Retinal pigment epithelial cell (primary cell): ENCODE data around the gene NOL9.

Experiments
- DNase-seq: peaks from one replicate; pipeline ENCODE4 v3.0.0-alpha.2; 2010; ENCODE audit warnings: low read depth
- H3K4me3 ChIP-seq: 2 replicates; pipeline ENCODE4 v1.5.1; 2011; ENCODE audit warnings: mild to moderate bottlenecking, low read length, control low read depth, moderate library complexity
- TF ChIP-seq, protein P1 (sequence below): conservative IDR thresholded peaks from 2 replicates; pipeline ENCODE4 v1.5.1; 2011; ENCODE audit warnings: low read depth, low read length, control low read depth, inconsistent platforms

NOL9 gene

DNA sequence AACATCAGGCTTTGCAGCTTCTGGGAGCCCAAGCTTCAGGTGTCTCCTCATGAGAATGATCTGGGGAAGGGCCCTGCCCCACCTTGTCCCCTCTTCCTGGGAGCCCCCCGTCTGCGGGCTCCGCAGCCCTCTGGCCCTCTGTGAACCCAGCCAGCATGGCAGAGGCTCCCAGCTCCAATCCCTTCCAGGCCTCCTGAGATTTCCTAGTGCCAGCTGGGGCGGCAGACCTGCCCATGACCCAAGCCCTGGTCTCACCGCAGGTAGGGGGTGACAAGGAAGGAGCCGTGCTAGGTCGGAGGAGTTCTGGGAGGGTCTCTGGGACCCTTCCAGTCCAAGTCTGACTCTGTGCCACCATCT lies 70.6 kb downstream of the NOL9 start:
- DNase-seq, result no peak
- TF ChIP-seq, protein P1, sequence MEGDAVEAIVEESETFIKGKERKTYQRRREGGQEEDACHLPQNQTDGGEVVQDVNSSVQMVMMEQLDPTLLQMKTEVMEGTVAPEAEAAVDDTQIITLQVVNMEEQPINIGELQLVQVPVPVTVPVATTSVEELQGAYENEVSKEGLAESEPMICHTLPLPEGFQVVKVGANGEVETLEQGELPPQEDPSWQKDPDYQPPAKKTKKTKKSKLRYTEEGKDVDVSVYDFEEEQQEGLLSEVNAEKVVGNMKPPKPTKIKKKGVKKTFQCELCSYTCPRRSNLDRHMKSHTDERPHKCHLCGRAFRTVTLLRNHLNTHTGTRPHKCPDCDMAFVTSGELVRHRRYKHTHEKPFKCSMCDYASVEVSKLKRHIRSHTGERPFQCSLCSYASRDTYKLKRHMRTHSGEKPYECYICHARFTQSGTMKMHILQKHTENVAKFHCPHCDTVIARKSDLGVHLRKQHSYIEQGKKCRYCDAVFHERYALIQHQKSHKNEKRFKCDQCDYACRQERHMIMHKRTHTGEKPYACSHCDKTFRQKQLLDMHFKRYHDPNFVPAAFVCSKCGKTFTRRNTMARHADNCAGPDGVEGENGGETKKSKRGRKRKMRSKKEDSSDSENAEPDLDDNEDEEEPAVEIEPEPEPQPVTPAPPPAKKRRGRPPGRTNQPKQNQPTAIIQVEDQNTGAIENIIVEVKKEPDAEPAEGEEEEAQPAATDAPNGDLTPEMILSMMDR, result no peak
- no peak overlapping the region for H3K4me3 ChIP-seq

DNA sequence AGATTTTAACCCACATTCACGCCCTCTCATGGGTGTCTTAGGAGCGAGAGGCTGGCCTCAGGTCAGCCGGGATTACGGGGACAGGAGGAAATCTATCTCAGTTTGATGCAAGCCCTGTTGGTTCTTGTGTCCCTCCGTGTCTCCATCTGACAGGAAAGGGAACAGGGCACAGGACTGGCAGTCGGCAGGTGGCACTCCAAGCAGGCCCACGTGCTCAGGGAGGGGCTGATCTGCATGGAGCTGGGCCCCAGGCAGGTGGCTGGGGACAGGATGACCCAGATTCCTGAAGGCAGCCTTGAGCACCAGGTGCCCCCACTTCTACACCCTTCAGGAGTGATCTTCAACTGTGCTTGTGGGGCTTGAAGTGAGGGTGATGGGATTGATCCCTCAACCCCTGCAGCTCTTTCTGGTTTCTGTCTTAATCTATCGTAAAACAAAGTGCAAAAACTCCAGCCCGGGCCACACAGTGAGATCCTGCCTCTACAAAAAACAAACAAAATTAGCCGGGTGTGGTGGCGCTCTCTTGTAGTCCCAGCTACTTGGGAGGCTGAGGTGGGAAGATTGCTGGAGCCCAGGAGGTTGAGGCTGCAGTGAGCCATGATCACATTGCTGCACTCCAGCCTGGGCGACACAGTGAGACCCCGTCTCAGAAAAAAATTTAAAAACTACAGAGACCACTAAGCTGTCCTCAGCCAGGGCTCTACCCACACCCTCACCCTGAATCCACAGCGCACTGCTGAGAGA lies 71.1 kb downstream of the NOL9 start:
- no peak overlapping the region for H3K4me3 ChIP-seq
- TF ChIP-seq, protein P1, result no peak
- DNase-seq, result no peak

DNA sequence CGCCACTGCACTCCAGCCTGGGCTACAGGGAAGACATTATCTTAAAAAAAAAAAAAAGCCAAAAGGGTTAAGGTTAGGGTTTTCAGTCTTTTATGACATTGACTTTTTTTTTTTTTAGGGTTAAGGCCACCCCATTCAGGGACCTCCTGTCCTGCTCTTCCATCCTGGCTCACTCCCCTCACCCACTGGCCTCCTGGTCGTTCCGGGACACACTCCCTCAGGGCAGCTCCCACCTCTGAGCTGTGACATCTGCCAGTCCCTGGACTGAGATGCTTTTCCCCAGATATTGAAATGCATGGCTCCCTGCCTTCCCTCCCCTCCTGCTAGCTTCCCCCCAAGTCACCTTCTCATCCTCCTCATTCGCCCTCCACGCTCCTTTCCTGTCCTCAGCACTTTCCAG lies 72.5 kb downstream of the NOL9 start:
- no peak overlapping the region for H3K4me3 ChIP-seq
- no peak for DNase-seq
- TF ChIP-seq, protein P1, result no peak

DNA sequence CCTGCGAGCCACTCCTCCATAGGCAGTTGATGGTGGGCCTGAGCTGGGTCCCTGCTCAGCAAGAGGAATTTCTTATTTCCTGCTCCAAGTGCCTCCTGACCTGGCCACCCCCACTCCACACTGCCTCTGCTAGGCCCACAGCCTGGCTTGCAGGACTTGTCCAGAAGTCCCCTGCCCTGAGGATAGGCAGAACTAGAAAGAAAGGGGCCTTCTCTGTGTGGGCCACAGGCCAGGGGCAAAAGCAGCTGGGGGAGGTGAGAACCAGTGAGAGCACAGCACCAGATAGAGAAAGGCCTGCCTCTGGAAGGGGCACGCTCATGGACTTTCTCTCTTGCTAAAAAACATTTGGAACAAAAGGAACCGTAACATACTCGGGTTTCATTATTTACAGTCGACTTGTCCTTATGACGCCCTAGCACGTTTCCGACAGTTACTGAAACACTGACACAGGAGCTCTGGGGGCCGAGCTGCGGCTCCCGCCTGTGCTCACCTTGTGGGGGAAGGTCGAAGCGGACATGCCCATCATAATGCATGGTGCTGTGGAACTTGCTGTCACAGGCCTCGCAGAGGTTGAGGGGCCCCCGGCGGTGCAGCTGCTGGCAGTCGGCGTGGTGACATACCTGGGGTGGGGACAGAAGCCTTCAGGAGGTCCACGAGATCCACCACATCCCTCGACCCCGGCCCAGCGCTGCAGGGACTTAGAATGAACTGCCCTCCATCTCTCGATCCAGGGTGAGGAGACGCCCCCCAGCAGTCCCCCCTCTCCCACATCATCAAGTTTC lies 77.1 kb downstream of the NOL9 start:
- DNase-seq, result no peak
- H3K4me3 ChIP-seq, result no peak overlapping the region
- TF ChIP-seq, protein P1, result no peak

DNA sequence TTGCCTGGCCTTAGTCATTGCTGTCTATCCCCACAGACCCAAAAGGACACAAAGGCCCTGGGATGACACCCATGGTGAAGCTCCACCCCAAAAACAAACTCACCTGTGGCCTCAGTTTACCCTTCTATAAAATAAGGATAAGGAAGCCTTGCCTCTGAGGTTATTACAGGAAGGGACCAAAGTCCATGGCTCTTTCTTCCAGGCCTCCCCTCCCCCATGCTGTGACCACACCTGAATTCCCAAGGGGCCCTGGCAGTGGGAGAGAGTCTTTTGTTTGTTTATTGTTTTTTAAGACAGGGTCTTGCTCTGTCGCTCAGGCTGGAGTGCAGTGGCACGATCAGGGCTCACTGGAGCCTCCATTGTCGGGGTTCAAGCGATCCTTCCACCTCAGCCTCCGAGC lies 77.8 kb downstream of the NOL9 start:
- TF ChIP-seq, protein P1, result no peak
- no peak for DNase-seq
- H3K4me3 ChIP-seq, result no peak overlapping the region

DNA sequence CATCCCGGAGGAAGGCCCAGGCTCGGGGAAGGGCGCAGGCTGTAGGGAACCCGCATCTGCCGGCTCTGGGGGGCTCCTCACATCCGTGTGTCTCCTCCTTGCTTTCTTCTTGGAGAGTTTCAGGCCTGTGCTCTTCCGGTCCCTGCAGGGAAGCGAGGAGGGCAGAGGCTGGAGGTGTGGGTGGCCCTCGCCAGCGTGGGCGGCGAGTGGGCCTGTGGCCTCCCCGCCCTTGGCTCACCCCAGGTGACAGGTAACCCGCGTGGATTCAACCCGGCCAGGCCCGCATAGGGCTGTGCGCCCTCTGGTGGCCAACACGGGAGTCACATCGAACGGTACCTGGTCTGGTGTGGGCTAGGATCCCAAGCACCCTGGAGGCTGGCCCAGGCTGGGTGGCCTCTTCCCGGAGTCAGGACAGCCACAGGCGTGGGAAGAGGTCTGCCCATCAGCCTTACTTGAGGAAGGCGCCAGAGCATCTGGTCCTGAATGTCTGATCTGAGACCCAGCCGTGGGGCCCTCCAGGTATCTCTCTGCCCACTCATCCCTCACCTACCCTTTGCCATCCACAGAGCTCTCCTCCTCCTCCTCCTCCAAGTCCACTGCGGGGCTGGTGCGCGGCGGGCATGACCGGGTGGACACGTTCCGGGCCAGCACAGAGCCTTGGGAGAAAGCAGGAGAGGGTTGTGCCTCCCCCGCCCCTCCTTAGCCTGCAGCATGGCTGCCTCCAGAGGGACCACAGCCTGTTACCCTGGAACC lies 78.8 kb downstream of the NOL9 start:
- no peak for DNase-seq
- TF ChIP-seq, protein P1, result peak; percentile 97
- H3K4me3 ChIP-seq, result no peak overlapping the region
